Pancreas (tissue), 10 donors: ENCODE measurements around the gene OR51E2. TPM values are rescaled to one million over a fixed set of nuclear protein-coding genes. Genes with fewer than 3 reads are reported as not detected.

Source experiments
- ATAC-seq, 4 donors: fragments of 200-7000 bp; cut with Tn5 transposase; one replicate each; pipeline versions ENCODE4 v1.8.0 to v1.9.1; 2020; ENCODE audit warnings: mild to moderate bottlenecking in 4 of 4, moderate library complexity in 4 of 4
- DNase-seq, 6 donors: peaks; one replicate each; pipeline ENCODE4 v3.0.0-alpha.2; 2020
- FAIRE-seq: peaks from 2 replicates; lab custom pipeline; 2012; peaks lifted over from hg19 to GRCh38; lab: Jason Lieb, UNC
- H3K27ac ChIP-seq, 4 donors: fragments of 200-600 bp; sonication (generic); 1 replicate in 3 of 4; 2 replicates in 1 of 4; pipeline versions ENCODE4 v1.5.0 to v1.8.0; 2020
- H3K27me3 ChIP-seq, 4 donors: fragments of 200-600 bp; one replicate each; pipeline ENCODE4 v1.8.0; 2021
- H3K36me3 ChIP-seq, 3 donors: fragments of 200-600 bp; sonication (generic) in 1 of 3; one replicate each; pipeline versions ENCODE4 v1.5.0 to v1.8.0; 2020 to 2021
- H3K4me1 ChIP-seq, 3 donors: fragments of 200-600 bp; one replicate each; pipeline ENCODE4 v1.8.0; 2021
- H3K4me3 ChIP-seq, 4 donors: fragments of 200-600 bp; sonication (generic) in 2 of 4; one replicate each; pipeline versions ENCODE4 v1.5.0 to v1.8.0; 2020 to 2021
- H3K9me3 ChIP-seq, 4 donors: fragments of 200-600 bp; one replicate each; pipeline ENCODE4 v1.8.0; 2021
- CTCF ChIP-seq, 4 donors: fragments of 200-600 bp; sonication (generic) in 3 of 4; IDR thresholded peaks; one replicate each; pipeline versions ENCODE4 v1.5.0 to v1.8.0; 2021; ENCODE audit warnings: antibody characterized with exemption in 4 of 4
- WGBS, 2 donors: extraction: QIAGEN DNeasy Blood & Tissue Kit; methylation state at CpG; one replicate each; pipeline ENCODE4 v1.1.7; 2013; 5-methylcytosine and 5-hydroxymethylcytosine counted together
- intact Hi-C, 3 donors: fragments of 100-400 bp; cut with DNase I; formaldehyde crosslinking; loops; one replicate each; pipeline versions ENCODE4 v1.11.1 to v1.14.2; 2022
- polyA plus RNA-seq, 2 donors: library from polyadenylated mRNA; stranded (reverse); fragments of 200-250 nt; gene quantifications; one replicate each; pipeline ENCODE4 v1.2.3, GENCODE V29; 2013
- total RNA-seq, 6 donors: library from RNA; stranded (reverse); fragmentation: NEBNext Ultra II Directional in 4 of 6; extraction: Animal tissue kit (Norgen Biotek cat#: 25700) in 4 of 6; gene quantifications; one replicate each; pipeline versions ENCODE4 v1.2.1 to v1.2.4, GENCODE V29; 2021 to 2023
- donor health status: healthy with polysubstance abuse.
- donor health status: DM: no; HTN: no; CAD: no; lungs with moderate emphysema.
- donor health status: DM: no; HTN: no; CAD: no.
- donor health status: control.
- donor health status: control.
- donor health status: Bipolar disorder and iron deficiency.
- donor health status: DM: yes; HTN: yes; CAD: no.
- donor health status: DM: no; HTN: no; CAD: no.
- donor health status: DM: no; HTN: no; CAD: no.
- donor health status: DM: yes; HTN: yes; CAD: no.

The OR51E2 gene
- total and polyA plus RNA-seq, 8 donors: 0.09 to 0.16 TPM; not detected in 6

DNA sequence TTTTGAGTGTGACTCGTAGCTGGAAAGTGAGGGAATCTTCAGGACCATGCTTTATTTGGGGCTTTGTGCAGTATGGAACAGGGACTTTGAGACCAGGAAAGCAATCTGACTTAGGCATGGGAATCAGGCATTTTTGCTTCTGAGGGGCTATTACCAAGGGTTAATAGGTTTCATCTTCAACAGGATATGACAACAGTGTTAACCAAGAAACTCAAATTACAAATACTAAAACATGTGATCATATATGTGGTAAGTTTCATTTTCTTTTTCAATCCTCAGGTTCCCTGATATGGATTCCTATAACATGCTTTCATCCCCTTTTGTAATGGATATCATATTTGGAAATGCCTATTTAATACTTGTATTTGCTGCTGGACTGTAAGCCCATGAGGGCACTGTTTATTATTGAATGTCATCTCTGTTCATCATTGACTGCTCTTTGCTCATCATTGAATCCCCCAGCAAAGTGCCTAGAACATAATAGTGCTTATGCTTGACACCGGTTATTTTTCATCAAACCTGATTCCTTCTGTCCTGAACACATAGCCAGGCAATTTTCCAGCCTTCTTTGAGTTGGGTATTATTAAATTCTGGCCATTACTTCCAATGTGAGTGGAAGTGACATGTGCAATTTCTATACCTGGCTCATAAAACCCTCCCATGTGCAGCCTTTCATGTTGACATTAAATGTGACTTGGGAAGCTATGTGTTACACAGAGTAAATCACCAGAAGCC, 42.9 kb downstream of the OR51E2 start:
- no peak for ATAC-seq
- 64 to 67% methylated on average over 2 of the region's 2 CpGs for whole genome bisulfite sequencing, 2 donors
- intact Hi-C loops: no loop called here
- no peaks in the 10 kb centered on the region for H3K9me3 ChIP-seq
- H3K4me1 ChIP-seq: no peaks in the 10 kb centered on the region
- no peak overlapping the region for H3K4me3 ChIP-seq
- H3K27me3 ChIP-seq: no peaks in the 10 kb centered on the region
- FAIRE-seq: no peak
- H3K36me3 ChIP-seq: no peaks in the 10 kb centered on the region
- no peak overlapping the region for H3K27ac ChIP-seq
- no peak for TF ChIP-seq CTCF (IDR thresholded peaks at IDR 0.05)
- DNase-seq: no peak

DNA sequence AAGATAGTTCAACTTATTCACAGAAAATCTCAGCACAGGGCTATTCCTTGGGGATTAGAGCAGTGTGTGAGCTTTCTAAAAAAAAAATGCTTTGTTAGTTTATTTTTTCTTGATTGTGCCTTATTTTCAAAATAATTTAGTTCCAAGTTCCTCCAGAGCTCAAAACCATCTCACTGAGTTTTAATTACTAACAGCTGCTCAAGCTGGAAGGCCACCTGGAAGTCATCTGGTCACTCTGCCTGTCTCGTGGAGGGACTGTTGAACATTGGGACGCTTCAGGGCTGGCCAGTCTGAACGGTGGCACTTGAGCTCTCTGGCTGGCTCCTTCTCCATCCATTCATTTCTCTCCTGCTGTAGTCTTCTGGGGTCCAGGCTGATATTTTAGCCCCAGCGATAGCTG, 49.9 kb downstream of the OR51E2 start:
- no peak for TF ChIP-seq CTCF (IDR thresholded peaks at IDR 0.05)
- no peak for FAIRE-seq
- intact Hi-C loops: no loop called here
- 69 to 75% methylated on average over 4 of the region's 4 CpGs for WGBS, 2 donors
- Histone ChIP-seq H3K9me3 (no peaks in the 10 kb centered on the region), H3K4me3 (no peak overlapping the region), H3K27me3 (no peaks in the 10 kb centered on the region), H3K36me3 (no peaks in the 10 kb centered on the region), H3K4me1 (no peaks in the 10 kb centered on the region), H3K27ac (no peak overlapping the region)
- no peak for DNase-seq
- no peak for ATAC-seq

DNA sequence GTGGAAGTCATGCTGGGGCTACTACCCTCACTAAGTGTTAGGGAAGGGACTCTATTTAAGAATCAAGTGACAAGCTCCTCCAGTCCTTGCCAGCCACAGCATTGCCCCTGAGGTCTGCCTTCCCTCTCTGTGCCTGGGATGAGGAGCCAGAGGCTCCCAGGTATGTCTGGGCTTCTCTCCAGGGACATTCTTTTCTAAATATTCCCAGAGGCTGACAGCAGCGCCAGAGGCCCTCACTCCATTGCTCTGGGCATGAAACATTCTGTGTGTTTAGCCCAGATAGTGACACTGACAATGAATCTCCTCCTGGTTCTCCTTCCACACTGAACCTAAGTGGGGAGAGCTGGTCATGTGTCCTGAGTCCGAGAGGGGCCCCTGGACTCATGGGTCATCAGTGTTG, 51.7 kb downstream of the OR51E2 start:
- no peak for ATAC-seq
- no peaks in the 10 kb centered on the region for H3K9me3 ChIP-seq
- DNase-seq: no peak
- intact Hi-C loops: no loop called here
- WGBS, 2 donors: 52 to 71% methylated on average over 2 of the region's 2 CpGs
- H3K4me3 ChIP-seq: no peak overlapping the region
- TF ChIP-seq CTCF (IDR thresholded peaks at IDR 0.05): no peak
- H3K36me3 ChIP-seq: no peaks in the 10 kb centered on the region
- H3K4me1 ChIP-seq: no peaks in the 10 kb centered on the region
- H3K27me3 ChIP-seq: no peaks in the 10 kb centered on the region
- H3K27ac ChIP-seq: no peak overlapping the region
- no peak for FAIRE-seq

DNA sequence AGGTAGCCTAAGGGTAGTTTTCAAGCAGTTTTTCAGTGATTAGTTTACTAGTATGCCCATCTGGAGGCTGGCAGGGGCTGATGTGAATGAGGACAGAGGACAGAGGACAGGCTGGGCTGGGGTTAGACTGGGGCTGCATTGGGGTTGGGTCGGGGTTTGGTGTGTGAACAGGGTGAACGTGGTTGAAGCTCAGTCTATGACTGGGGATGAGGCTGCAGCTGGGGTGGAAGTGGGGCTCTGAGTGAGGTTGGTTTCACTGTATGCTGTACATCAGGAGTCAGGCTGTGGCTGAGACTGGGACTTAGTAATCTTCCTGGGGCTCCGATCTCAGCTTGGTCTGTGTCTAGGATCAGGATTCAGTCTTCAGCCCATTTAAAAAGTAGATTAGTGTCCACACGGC, 53.4 kb downstream of the OR51E2 start:
- H3K36me3 ChIP-seq: no peaks in the 10 kb centered on the region
- TF ChIP-seq CTCF (IDR thresholded peaks at IDR 0.05): no peak
- H3K9me3 ChIP-seq: no peaks in the 10 kb centered on the region
- no peak overlapping the region for H3K4me3 ChIP-seq
- intact Hi-C loops: no loop called here
- WGBS, 2 donors: 52 to 68% methylated on average over 4 of the region's 4 CpGs
- DNase-seq (no peak), ATAC-seq (no peak), FAIRE-seq (no peak)
- no peak overlapping the region for H3K27ac ChIP-seq
- H3K27me3 ChIP-seq: no peaks in the 10 kb centered on the region
- no peaks in the 10 kb centered on the region for H3K4me1 ChIP-seq

DNA sequence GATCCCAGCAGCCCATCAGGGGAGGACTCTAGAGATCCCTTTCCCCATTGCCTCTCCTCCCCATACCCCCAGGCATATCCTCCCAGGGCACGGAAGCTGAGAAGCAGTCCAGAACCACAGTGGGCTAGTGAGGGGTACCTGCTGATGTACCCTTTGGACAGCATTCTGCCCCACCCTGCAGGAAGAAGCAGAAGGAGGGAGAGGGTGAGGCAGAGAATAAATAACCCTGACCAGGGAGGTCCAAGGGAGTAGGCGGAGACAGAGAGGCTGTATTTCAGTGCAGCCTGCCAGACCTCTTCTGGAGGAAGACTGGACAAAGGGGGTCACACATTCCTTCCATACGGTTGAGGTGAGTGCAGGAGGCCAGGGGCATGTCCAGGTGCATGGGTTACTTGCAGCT, 54.0 kb downstream of the OR51E2 start, which contains the start of gene OR51E1:
Gene OR51E1 (plus strand): TSS at position 301 of the 400 bp plus-strand sequence. CDS start 8,545 bp downstream, outside the sequence.
- FAIRE-seq (no peak), ATAC-seq (no peak), DNase-seq (no peak)
- Histone ChIP-seq H3K36me3 (no peaks in the 10 kb centered on the region), H3K9me3 (no peaks in the 10 kb centered on the region), H3K27me3 (no peaks in the 10 kb centered on the region), H3K4me3 (no peak within 1 kb of the TSS), H3K4me1 (no peaks in the 10 kb centered on the region), H3K27ac (no peak within 1 kb of the TSS)
- intact Hi-C loops: no loop called here
- TF ChIP-seq CTCF (IDR thresholded peaks at IDR 0.05): no peak
- WGBS, 2 donors: 57 to 66% methylated on average over 3 of the region's 3 CpGs
